Measurements from ENCODE around the gene TSHZ2. TPM values are rescaled to one million over a fixed set of nuclear protein-coding genes. Genes with fewer than 3 reads are reported as not detected.
"Not testable (repeated sequence)": the region's sequence is repeated elsewhere in the genome, so short reads cannot be mapped to it uniquely, and the experiment has no call there.

The TSHZ2 gene
- total RNA-seq, 6 experiments from 2014 or later, result not detected

- TF ChIP-seq CTCF (IDR thresholded peaks at IDR 0.05), result no peak
- DNase-seq, result no peak
- H3K9me3 Mint-ChIP-seq, result peaks cover 17% of the 10 kb centered on the region
- no peaks in the 10 kb centered on the region for H3K27me3 Mint-ChIP-seq (ENCODE audit: insufficient read depth)
- no peaks in the 10 kb centered on the region for H3K4me1 Mint-ChIP-seq (ENCODE audit: low read depth)
- no peak overlapping the region for H3K4me3 Mint-ChIP-seq
- no peaks in the 10 kb centered on the region for H3K36me3 Mint-ChIP-seq (ENCODE audit: low read depth)
- H3K27ac Mint-ChIP-seq, result no peak overlapping the region
Measured at GRCh38 chr20:53083411-53083810, 111.3 kb downstream of the TSHZ2 start.

- no peak overlapping the region for H3K27ac Mint-ChIP-seq
- H3K4me1 Mint-ChIP-seq (ENCODE audit: low read depth), result no peaks in the 10 kb centered on the region
- H3K36me3 Mint-ChIP-seq (ENCODE audit: low read depth), result no peaks in the 10 kb centered on the region
- peaks cover 17% of the 10 kb centered on the region for H3K9me3 Mint-ChIP-seq
- no peak overlapping the region for H3K4me3 Mint-ChIP-seq
- H3K27me3 Mint-ChIP-seq (ENCODE audit: insufficient read depth), result no peaks in the 10 kb centered on the region
- DNase-seq, result no peak
- TF ChIP-seq CTCF (IDR thresholded peaks at IDR 0.05), result no peak
Measured at GRCh38 chr20:53084408-53084997, 112.3 kb downstream of the TSHZ2 start.

GRCh38 chr20:53085720-53086119, 113.6 kb downstream of the TSHZ2 start:
- Mint-ChIP-seq H3K27ac (no peak overlapping the region), H3K27me3 (ENCODE audit: insufficient read depth) (no peaks in the 10 kb centered on the region; the same call in 1 of the 2 replicates), H3K4me3 (no peak overlapping the region), H3K9me3 (peaks cover 17% of the 10 kb centered on the region), H3K36me3 (ENCODE audit: low read depth) (no peaks in the 10 kb centered on the region), H3K4me1 (ENCODE audit: low read depth) (no peaks in the 10 kb centered on the region)
- no peak for TF ChIP-seq CTCF (IDR thresholded peaks at IDR 0.05)
- DNase-seq, result no peak

- no peaks in the 10 kb centered on the region; the same call in 1 of the 2 replicates for H3K27me3 Mint-ChIP-seq (ENCODE audit: insufficient read depth)
- no peak overlapping the region for H3K27ac Mint-ChIP-seq
- H3K9me3 Mint-ChIP-seq, result peaks cover 13% of the 10 kb centered on the region
Measured at GRCh38 chr20:53087037-53087777, 115.0 kb downstream of the TSHZ2 start.

GRCh38 chr20:53088786-53089185, 116.6 kb downstream of the TSHZ2 start:
- no peaks in the 10 kb centered on the region for H3K4me1 Mint-ChIP-seq (ENCODE audit: low read depth)
- DNase-seq, result no peak
- no peaks in the 10 kb centered on the region for H3K36me3 Mint-ChIP-seq (ENCODE audit: low read depth)
- no peak overlapping the region for H3K27ac Mint-ChIP-seq
- no peak for TF ChIP-seq CTCF (IDR thresholded peaks at IDR 0.05)
- H3K27me3 Mint-ChIP-seq (ENCODE audit: insufficient read depth), result no peaks in the 10 kb centered on the region; the same call in 1 of the 2 replicates
- no peak overlapping the region for H3K4me3 Mint-ChIP-seq
- peaks cover 18% of the 10 kb centered on the region for H3K9me3 Mint-ChIP-seq

More at GRCh38 chr20:53087037-53087777, 115.0 kb downstream of the TSHZ2 start:
- no peaks in the 10 kb centered on the region for H3K36me3 Mint-ChIP-seq (ENCODE audit: low read depth)
- DNase-seq, result no peak
- H3K4me1 Mint-ChIP-seq (ENCODE audit: low read depth), result no peaks in the 10 kb centered on the region
- H3K4me3 Mint-ChIP-seq, result no peak overlapping the region
- TF ChIP-seq CTCF (IDR thresholded peaks at IDR 0.05), result no peak

- H3K36me3 Mint-ChIP-seq (ENCODE audit: low read depth); H3K27me3 Mint-ChIP-seq (ENCODE audit: insufficient read depth); H3K4me3 Mint-ChIP-seq; DNase-seq; H3K27ac Mint-ChIP-seq; H3K4me1 Mint-ChIP-seq (ENCODE audit: low read depth): not testable (repeated sequence)
- peaks cover 21% of the 10 kb centered on the region for H3K9me3 Mint-ChIP-seq
Measured at GRCh38 chr20:53089851-53090250, 117.7 kb downstream of the TSHZ2 start.
